Measurements from ENCODE around the gene BIRC2.

Gene BIRC2

DNA sequence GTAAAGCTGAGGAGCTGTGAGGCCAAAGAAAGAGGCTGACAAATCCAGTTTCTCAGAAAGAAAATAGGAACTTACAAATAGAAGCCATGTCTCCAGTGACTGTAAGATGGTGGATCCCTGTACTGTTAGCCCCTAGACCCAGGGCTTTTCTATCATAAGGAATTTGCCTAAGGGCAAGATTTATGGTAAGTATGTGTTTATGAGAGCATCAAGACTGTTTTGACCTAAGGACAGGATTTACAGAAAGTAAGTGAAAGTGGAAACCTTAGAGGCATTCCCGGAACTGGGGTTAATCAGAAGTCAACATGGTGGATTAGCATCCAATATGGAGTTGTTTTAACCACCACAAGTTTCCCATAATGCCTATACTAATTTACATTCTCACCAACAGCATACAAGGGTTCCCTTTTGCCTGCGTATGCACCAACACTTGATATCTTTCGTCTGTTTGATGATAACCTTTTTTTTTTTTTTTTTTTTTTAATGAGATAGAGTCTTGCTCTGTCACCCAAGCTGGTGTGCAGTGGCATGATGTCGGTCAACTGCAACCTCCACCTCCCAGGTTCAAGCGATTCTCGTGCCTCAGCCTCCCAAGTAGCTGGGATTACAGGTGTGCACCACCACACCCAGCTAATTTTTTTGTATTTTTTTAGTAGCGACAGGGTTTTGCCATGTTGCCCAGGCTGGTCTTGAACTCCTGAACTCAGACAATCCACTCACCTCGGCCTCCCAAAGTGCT lies 40.2 kb downstream of the BIRC2 start:
- TF ChIP-seq, protein P1, sequence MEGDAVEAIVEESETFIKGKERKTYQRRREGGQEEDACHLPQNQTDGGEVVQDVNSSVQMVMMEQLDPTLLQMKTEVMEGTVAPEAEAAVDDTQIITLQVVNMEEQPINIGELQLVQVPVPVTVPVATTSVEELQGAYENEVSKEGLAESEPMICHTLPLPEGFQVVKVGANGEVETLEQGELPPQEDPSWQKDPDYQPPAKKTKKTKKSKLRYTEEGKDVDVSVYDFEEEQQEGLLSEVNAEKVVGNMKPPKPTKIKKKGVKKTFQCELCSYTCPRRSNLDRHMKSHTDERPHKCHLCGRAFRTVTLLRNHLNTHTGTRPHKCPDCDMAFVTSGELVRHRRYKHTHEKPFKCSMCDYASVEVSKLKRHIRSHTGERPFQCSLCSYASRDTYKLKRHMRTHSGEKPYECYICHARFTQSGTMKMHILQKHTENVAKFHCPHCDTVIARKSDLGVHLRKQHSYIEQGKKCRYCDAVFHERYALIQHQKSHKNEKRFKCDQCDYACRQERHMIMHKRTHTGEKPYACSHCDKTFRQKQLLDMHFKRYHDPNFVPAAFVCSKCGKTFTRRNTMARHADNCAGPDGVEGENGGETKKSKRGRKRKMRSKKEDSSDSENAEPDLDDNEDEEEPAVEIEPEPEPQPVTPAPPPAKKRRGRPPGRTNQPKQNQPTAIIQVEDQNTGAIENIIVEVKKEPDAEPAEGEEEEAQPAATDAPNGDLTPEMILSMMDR (IDR thresholded peaks at IDR 0.05; ENCODE audit: extremely low read depth, missing control alignments): no peak
- DNase-seq (ENCODE audit: low spot score): no peak

GRCh38 chr11:102389253-102389652 lies 42.2 kb downstream of the BIRC2 start:
- TF ChIP-seq, protein P1 (IDR thresholded peaks at IDR 0.05; ENCODE audit: extremely low read depth, missing control alignments): no peak
- no peak for DNase-seq (ENCODE audit: low spot score)

DNA sequence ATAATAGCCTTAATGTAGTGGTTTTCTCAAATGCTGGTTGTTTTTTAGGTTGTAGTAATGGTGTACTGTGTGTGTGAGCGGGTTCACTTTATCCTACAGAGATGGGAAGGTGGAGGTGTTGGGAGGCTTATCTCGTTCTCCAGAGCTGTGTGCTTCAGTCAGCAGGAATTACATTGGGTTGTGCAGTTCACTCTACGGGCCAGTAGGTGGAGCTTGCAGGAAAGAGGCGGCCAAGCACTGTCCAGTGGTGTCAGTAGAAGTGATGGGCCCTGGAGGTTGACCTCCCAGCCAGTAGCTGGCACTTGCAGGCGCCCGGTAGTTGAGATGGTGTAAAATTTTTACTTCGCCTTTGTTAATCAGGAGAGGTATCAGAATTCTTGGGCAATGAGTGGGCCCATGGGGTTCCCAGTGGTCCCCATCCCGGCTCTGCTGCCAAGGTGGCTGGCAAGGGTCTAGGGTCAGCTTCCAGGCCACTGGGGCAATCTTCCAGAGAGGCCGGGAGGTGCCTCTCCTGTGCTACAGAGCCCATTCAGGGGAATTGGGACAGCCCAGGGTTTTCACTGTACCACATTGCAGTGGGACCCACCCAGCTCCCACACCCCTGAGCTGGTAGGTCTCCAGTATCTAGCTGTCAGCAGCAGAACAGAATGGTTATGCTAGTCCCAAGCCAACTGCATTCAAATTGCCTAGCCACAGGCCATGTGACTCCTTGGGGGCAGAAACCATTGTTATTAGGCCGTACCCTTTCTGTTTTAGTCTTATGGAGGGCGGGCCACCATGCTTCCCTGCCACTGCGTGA lies 43.9 kb downstream of the BIRC2 start:
- peak; percentile 57 for DNase-seq (ENCODE audit: low spot score)
- TF ChIP-seq, protein P1 (IDR thresholded peaks at IDR 0.05; ENCODE audit: extremely low read depth, missing control alignments): peak; percentile 81

DNA sequence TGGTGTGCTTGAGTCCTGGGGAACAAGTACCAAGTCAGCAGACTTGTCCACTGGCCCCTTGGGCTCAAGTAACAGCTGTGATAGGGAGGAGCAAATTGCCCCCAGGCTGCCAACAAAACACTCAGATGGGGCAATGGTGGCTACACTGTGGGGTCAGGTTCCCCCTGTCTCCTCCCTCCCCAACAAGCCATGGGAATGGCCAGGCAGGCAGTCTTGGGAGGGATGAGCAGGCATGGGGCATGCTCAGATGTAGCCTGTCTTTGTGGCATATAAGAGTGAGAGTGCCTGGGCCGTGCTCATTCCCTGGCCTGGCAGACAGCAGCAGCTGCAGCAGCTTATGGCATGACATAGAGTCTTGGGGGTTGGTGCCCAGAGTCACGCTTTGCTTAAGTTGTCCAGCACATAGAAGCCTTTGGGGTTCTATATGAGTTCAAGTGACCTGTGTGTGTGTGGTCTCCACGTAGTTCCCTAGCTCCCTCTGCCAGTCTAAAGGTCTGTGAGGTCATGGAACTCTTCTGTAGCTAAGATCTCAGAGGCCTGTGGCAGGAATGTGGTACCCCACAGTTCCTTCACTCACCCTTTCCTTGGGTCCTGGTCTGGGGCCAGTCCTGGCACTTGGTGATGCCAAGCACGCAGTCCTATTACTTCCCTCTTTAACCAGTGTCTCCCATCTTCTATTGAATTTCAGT lies 44.7 kb downstream of the BIRC2 start:
- DNase-seq (ENCODE audit: low spot score): no peak
- TF ChIP-seq, protein P1 (IDR thresholded peaks at IDR 0.05; ENCODE audit: extremely low read depth, missing control alignments): no peak

DNA sequence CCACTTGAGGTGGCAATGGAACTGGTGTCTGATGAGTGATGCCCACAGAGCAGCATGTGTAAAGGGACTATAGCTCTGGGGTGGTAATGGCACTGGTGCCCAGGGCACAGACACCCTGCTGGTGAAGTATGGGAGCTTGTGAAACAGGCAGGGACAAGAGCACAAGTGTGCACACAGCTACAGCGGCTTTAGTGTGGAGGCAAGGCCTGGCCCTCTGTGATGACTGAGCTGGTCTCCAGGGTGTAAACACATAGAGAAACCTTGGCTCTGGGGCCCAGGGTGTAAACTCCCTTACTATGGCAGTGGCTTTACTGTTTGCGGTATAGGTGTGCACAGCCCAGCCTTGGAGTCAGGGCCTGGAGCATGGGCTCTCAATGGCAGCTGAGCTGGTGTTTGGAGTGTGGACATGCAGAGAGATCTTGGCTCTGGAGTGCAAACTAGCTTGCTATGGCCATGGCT lies 46.3 kb downstream of the BIRC2 start:
- TF ChIP-seq, protein P1 (IDR thresholded peaks at IDR 0.05; ENCODE audit: extremely low read depth, missing control alignments): no peak
- DNase-seq (ENCODE audit: low spot score): no peak

- DNase-seq (ENCODE audit: low spot score): no peak
- TF ChIP-seq, protein P1 (IDR thresholded peaks at IDR 0.05; ENCODE audit: extremely low read depth, missing control alignments): no peak
Observed at GRCh38 chr11:102395720-102396393, 48.8 kb downstream of the BIRC2 start.

Measured in GM20000 (cell line).